ENCODE measurements around the gene MEGF9.

The MEGF9 gene

GRCh38 chr9:120730654-120731514 is 16.6 kb upstream of the MEGF9 start:
- DNase-seq = no peak

- DNase-seq = no peak
These were observed 15.5 kb upstream of the MEGF9 start for GRCh38 chr9:120729791-120730241.

- DNase-seq = no peak
These were observed 12.2 kb upstream of the MEGF9 start for GRCh38 chr9:120726484-120726883.

GRCh38 chr9:120725907-120726306 is 11.6 kb upstream of the MEGF9 start:
- DNase-seq = no peak

GRCh38 chr9:120724757-120725400 is 10.6 kb upstream of the MEGF9 start:
- no peak for DNase-seq

GRCh38 chr9:120723565-120723964 is 9.3 kb upstream of the MEGF9 start:
- DNase-seq = no peak

- DNase-seq = no peak
These were observed 6.1 kb upstream of the MEGF9 start for GRCh38 chr9:120720404-120720803.

- DNase-seq = no peak
These were observed 4.0 kb upstream of the MEGF9 start for GRCh38 chr9:120718316-120718715.

GRCh38 chr9:120717176-120717575 is 2.9 kb upstream of the MEGF9 start:
- DNase-seq = no peak

GRCh38 chr9:120716483-120716882 is 2.2 kb upstream of the MEGF9 start:
- no peak for DNase-seq

GRCh38 chr9:120715389-120715924 is 1.2 kb upstream of the MEGF9 start:
- DNase-seq = no peak

GRCh38 chr9:120714846-120715388 is 647 bp upstream of the MEGF9 start:
- DNase-seq = no peak

GRCh38 chr9:120713257-120714087 is 798 bp downstream of the MEGF9 start:
- no peak for DNase-seq

GRCh38 chr9:120712539-120713031 is 1.7 kb downstream of the MEGF9 start:
- DNase-seq = no peak

GRCh38 chr9:120711841-120712538 is 2.3 kb downstream of the MEGF9 start:
- no peak for DNase-seq

- DNase-seq = no peak
These were observed 2.9 kb downstream of the MEGF9 start for GRCh38 chr9:120711354-120711753.

- no peak for DNase-seq
These were observed 3.9 kb downstream of the MEGF9 start for GRCh38 chr9:120710110-120710981.

GRCh38 chr9:120708526-120709224 is 5.6 kb downstream of the MEGF9 start:
- DNase-seq = no peak

- DNase-seq = no peak
These were observed 7.1 kb downstream of the MEGF9 start for GRCh38 chr9:120707170-120707569.

GRCh38 chr9:120705174-120705573 is 9.1 kb downstream of the MEGF9 start:
- no peak for DNase-seq

Measured in NCI-H187 (cell line).